Fibroblast of lung (primary cell): ENCODE data around the gene UBTD1.
"Not testable (repeated sequence)": the region's sequence is repeated elsewhere in the genome, so short reads cannot be mapped to it uniquely, and the experiment has no call there.

Experiments used
- EZH2 ChIP-seq: IDR thresholded peaks from 2 replicates; pipeline ENCODE4 v1.5.1; 2012; ENCODE audit warnings: low read length, control low read depth, mild to moderate bottlenecking; ENCODE audit errors: missing control alignments
- TF ChIP-seq, protein P1 (sequence below), 2 donors: IDR thresholded peaks in 1 of 2; conservative IDR thresholded peaks in 1 of 2; 1 replicate in 1 of 2; 2 replicates in 1 of 2; pipeline ENCODE4 v1.5.1; 2011 to 2012; ENCODE audit warnings: low read length in 2 of 2, control low read depth in 1 of 2, inconsistent platforms in 1 of 2, low read depth in 1 of 2, mild to moderate bottlenecking in 1 of 2

- TF ChIP-seq, protein P1, sequence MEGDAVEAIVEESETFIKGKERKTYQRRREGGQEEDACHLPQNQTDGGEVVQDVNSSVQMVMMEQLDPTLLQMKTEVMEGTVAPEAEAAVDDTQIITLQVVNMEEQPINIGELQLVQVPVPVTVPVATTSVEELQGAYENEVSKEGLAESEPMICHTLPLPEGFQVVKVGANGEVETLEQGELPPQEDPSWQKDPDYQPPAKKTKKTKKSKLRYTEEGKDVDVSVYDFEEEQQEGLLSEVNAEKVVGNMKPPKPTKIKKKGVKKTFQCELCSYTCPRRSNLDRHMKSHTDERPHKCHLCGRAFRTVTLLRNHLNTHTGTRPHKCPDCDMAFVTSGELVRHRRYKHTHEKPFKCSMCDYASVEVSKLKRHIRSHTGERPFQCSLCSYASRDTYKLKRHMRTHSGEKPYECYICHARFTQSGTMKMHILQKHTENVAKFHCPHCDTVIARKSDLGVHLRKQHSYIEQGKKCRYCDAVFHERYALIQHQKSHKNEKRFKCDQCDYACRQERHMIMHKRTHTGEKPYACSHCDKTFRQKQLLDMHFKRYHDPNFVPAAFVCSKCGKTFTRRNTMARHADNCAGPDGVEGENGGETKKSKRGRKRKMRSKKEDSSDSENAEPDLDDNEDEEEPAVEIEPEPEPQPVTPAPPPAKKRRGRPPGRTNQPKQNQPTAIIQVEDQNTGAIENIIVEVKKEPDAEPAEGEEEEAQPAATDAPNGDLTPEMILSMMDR (conservative IDR thresholded peaks at IDR 0.05 in 1 of 2, IDR thresholded peaks at IDR 0.05 in 1 of 2; ENCODE audit: low read depth in 1 of 2, low read length in 2 of 2): not testable (repeated sequence)
- not testable (repeated sequence) for TF ChIP-seq EZH2
These were observed 56.8 kb downstream of the UBTD1 start for GRCh38 chr10:97555541-97555940.
